ENCODE data around the gene NDUFS6. TPM values are rescaled to one million over a fixed set of nuclear protein-coding genes. Genes with fewer than 3 reads are reported as not detected.

The NDUFS6 gene
- total RNA-seq, 1 experiment from 2014 or later: 104 TPM

- peak within 1 kb of the TSS; percentile 97 for H3K4me3 ChIP-seq (ENCODE audit: low read length)
- H3K36me3 ChIP-seq (ENCODE audit: low read depth, low read length): peaks cover 39% of the 10 kb centered on the region
- H4K20me1 ChIP-seq (ENCODE audit: low read length): peaks cover 12% of the 10 kb centered on the region; the same call in 1 of the 2 replicates
- H3K4me2 ChIP-seq (ENCODE audit: low read length): peak within 1 kb of the TSS; percentile 95
- ChIA-PET POLR2A (ENCODE audit: unreplicated experiment) (no interaction called here), CTCF (interaction anchor here (0.6 to 0.8 kb wide), 2 partner anchors 27 to 59 kb away, joined by 3 to 7 read pairs; no protein-coding TSS in a partner anchor)
- TSS peak; percentile 43 for BruUV-seq (replicated peaks)
- H3K9ac ChIP-seq (ENCODE audit: low read length): peak within 1 kb of the TSS; percentile 97
- H3K79me2 ChIP-seq (ENCODE audit: low read length): peaks cover 79% of the 10 kb centered on the region
- no peaks in the 10 kb centered on the region for H3K9me3 ChIP-seq (ENCODE audit: low read length)
- H3K4me1 ChIP-seq (ENCODE audit: insufficient read depth, low read length): peaks cover 30% of the 10 kb centered on the region
- ATAC-seq (peak; percentile 75), DNase-seq (peak; percentile 92)
- intact Hi-C loops (cut with micrococcal nuclease): loop anchor here (2.0 kb wide), 1 partner anchor 27 kb away; no protein-coding TSS in a partner anchor
- peak within 1 kb of the TSS; percentile 59 for H3K27ac ChIP-seq (ENCODE audit: low read length)
- no peaks in the 10 kb centered on the region for H3K9me2 ChIP-seq (replicated peaks; ENCODE audit: low read length)
- no peaks in the 10 kb centered on the region for H3K27me3 ChIP-seq (ENCODE audit: low read length)
- TF ChIP-seq EZH2 (IDR thresholded peaks at IDR 0.05; ENCODE audit: low read length, unreplicated experiment): no peak
- TF ChIP-seq, protein P1, sequence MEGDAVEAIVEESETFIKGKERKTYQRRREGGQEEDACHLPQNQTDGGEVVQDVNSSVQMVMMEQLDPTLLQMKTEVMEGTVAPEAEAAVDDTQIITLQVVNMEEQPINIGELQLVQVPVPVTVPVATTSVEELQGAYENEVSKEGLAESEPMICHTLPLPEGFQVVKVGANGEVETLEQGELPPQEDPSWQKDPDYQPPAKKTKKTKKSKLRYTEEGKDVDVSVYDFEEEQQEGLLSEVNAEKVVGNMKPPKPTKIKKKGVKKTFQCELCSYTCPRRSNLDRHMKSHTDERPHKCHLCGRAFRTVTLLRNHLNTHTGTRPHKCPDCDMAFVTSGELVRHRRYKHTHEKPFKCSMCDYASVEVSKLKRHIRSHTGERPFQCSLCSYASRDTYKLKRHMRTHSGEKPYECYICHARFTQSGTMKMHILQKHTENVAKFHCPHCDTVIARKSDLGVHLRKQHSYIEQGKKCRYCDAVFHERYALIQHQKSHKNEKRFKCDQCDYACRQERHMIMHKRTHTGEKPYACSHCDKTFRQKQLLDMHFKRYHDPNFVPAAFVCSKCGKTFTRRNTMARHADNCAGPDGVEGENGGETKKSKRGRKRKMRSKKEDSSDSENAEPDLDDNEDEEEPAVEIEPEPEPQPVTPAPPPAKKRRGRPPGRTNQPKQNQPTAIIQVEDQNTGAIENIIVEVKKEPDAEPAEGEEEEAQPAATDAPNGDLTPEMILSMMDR (conservative IDR thresholded peaks at IDR 0.05; ENCODE audit: low read depth, low read length): no peak
- TF ChIP-seq EZH2phosphoT487 (IDR thresholded peaks at IDR 0.05; ENCODE audit: borderline replicate concordance, low read length): no peak
- H3F3A ChIP-seq (ENCODE audit: low read length, unreplicated experiment): no peaks in the 10 kb centered on the region
- peak within 1 kb of the TSS; percentile 82 for H2AFZ ChIP-seq (ENCODE audit: low read length)
These were observed 1.4 kb upstream of the NDUFS6 start, which contains the start of gene MRPL36 for GRCh38 chr5:1799602-1800471. MRPL36 (minus strand) TSS chr5:1799837; CDS start chr5:1798935, 902 bp downstream.

DNA sequence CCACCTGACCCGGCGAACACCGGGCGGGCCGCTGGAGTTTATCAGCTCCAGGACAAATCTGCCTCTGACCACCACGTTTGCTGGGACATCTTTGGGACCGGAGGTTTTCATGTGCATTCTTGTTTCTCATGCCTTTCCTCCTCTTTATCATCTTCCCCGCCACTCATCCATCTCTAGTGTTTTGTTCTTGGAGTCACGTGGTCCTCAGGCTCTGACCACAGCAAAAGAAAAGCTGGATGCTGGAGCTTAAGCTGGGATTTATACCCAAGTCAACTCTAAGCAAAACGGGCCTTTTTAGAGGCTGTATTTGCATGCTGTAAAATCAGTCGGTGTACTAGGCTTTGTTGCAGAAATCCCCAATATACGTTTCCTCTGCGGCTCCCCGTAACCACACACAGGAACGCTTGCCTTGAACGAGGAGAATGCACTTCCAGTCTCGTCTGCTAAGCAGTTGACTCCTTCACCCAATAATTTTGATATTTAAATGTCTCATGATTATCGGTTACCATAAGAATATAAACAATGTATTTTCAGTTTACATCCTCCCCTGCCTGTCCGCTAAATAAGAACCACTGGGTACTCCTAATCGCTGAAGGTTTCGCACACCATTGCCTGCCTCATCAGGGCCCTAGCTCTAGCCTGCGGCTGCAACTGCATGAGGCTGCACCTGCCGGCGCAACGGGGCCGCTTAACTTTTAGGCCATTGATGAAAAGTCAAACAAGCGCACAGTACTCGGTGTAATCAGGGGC lies 560 bp upstream of the NDUFS6 start:
- H3K9me3 ChIP-seq (ENCODE audit: low read length): no peaks in the 10 kb centered on the region
- ChIA-PET POLR2A (ENCODE audit: unreplicated experiment) (no interaction called here), CTCF (interaction anchor here (0.6 kb wide), 1 partner anchor 1046 kb away, joined by 3 read pairs; no protein-coding TSS in a partner anchor)
- H4K20me1 ChIP-seq (ENCODE audit: low read length): peaks cover 12% of the 10 kb centered on the region; the same call in 1 of the 2 replicates
- intact Hi-C loops (cut with micrococcal nuclease): loop anchor here (2.0 kb wide), 1 partner anchor 28 kb away; no protein-coding TSS in a partner anchor
- no peaks in the 10 kb centered on the region for H3F3A ChIP-seq (ENCODE audit: low read length, unreplicated experiment)
- TF ChIP-seq EZH2 (IDR thresholded peaks at IDR 0.05; ENCODE audit: low read length, unreplicated experiment): no peak
- TF ChIP-seq EZH2phosphoT487 (IDR thresholded peaks at IDR 0.05; ENCODE audit: borderline replicate concordance, low read length): no peak
- TF ChIP-seq, protein P1 (conservative IDR thresholded peaks at IDR 0.05; ENCODE audit: low read depth, low read length): no peak
- ATAC-seq (peak; percentile 39), DNase-seq (peak; percentile 11)
- H3K27ac ChIP-seq (ENCODE audit: low read length): peak overlapping the region; percentile 59
- H3K9me2 ChIP-seq (replicated peaks; ENCODE audit: low read length): no peaks in the 10 kb centered on the region
- H3K9ac ChIP-seq (ENCODE audit: low read length): peak overlapping the region; percentile 97
- peaks cover 25% of the 10 kb centered on the region for H3K4me1 ChIP-seq (ENCODE audit: insufficient read depth, low read length)
- H3K36me3 ChIP-seq (ENCODE audit: low read depth, low read length): peaks cover 47% of the 10 kb centered on the region
- peak overlapping the region; percentile 97 for H3K4me3 ChIP-seq (ENCODE audit: low read length)
- peak overlapping the region; percentile 82 for H2AFZ ChIP-seq (ENCODE audit: low read length)
- peaks cover 87% of the 10 kb centered on the region for H3K79me2 ChIP-seq (ENCODE audit: low read length)
- no peaks in the 10 kb centered on the region for H3K27me3 ChIP-seq (ENCODE audit: low read length)
- BruUV-seq (replicated peaks): TSS peak; percentile 11
- peak overlapping the region; percentile 95 for H3K4me2 ChIP-seq (ENCODE audit: low read length)
